HG03457 (cell line): ENCODE measurements around the gene RPS25.
A peak's percentile ranks its signal among the peaks of the same experiment; 100 is the strongest.
"Not testable (repeated sequence)": the region's sequence is repeated elsewhere in the genome, so short reads cannot be mapped to it uniquely, and the experiment has no call there.

Experiments
- ATAC-seq: cut with Tn5 transposase; IDR thresholded peaks from one replicate; pipeline ENCODE4 v1.9.1; 2021; ENCODE audit warnings: moderate number of reproducible peaks; ENCODE audit not compliant: unreplicated experiment

The RPS25 gene

GRCh38 chr11:119017377-119017776 lies 766 bp downstream of the RPS25 start:
- ATAC-seq, result not testable (repeated sequence)

GRCh38 chr11:119016216-119017009 lies 1.7 kb downstream of the RPS25 start:
- ATAC-seq, result no peak

- ATAC-seq, result no peak
These were observed 3.0 kb downstream of the RPS25 start for GRCh38 chr11:119015054-119015611.

GRCh38 chr11:119014209-119014924 lies 3.8 kb downstream of the RPS25 start:
- no peak for ATAC-seq

GRCh38 chr11:119012629-119013170 lies 5.4 kb downstream of the RPS25 start:
- no peak for ATAC-seq

GRCh38 chr11:119011476-119012053 lies 6.6 kb downstream of the RPS25 start:
- no peak for ATAC-seq

- no peak for ATAC-seq
These were observed 11.5 kb downstream of the RPS25 start for GRCh38 chr11:119006656-119007055.

GRCh38 chr11:119000906-119001305 lies 17.2 kb downstream of the RPS25 start:
- no peak for ATAC-seq

GRCh38 chr11:118998822-118999221 lies 19.3 kb downstream of the RPS25 start:
- ATAC-seq, result no peak

GRCh38 chr11:118998388-118998717 lies 19.8 kb downstream of the RPS25 start:
- peak; percentile 7 for ATAC-seq

GRCh38 chr11:118997627-118998387 lies 20.3 kb downstream of the RPS25 start, which contains the start of gene CENATAC:
Gene CENATAC, plus strand, starts transcription at chr11:118998138. Its CDS starts 60 bp downstream, at chr11:118998198.
- peak; percentile 75 for ATAC-seq

GRCh38 chr11:118996926-118997626 lies 21.1 kb downstream of the RPS25 start:
- ATAC-seq, result no peak

GRCh38 chr11:118991486-118992038 lies 26.6 kb downstream of the RPS25 start:
- not testable (repeated sequence) for ATAC-seq

GRCh38 chr11:118988280-118988679 lies 29.9 kb downstream of the RPS25 start:
- no peak for ATAC-seq

GRCh38 chr11:118984825-118985224 lies 33.3 kb downstream of the RPS25 start:
- ATAC-seq, result no peak

- ATAC-seq, result not testable (repeated sequence)
These were observed 33.8 kb downstream of the RPS25 start for GRCh38 chr11:118984337-118984736.

GRCh38 chr11:118980191-118980881 lies 37.8 kb downstream of the RPS25 start:
- ATAC-seq, result no peak

GRCh38 chr11:118979434-118979833 lies 38.7 kb downstream of the RPS25 start:
- ATAC-seq, result no peak
